Endothelial cell of umbilical vein (primary cell): ENCODE measurements around the gene SDC1.

Experiments used
- CTCF ChIP-seq, 2 donors: IDR thresholded peaks; 1 replicate in 1 of 2; 2 replicates in 1 of 2; pipeline ENCODE4 v1.5.1; 2011; ENCODE audit warnings: low read length in 2 of 2, mild to moderate bottlenecking in 2 of 2, moderate library complexity in 2 of 2, control low read depth in 1 of 2, inconsistent platforms in 1 of 2, low read depth in 1 of 2; ENCODE audit not compliant: insufficient read depth in 1 of 2; ENCODE audit errors: extremely low read depth in 1 of 2
- EZH2 ChIP-seq: IDR thresholded peaks from 2 replicates; pipeline ENCODE4 v1.6.1; 2012; ENCODE audit warnings: borderline replicate concordance, low read depth, mild to moderate bottlenecking, moderate library complexity, low read length, inconsistent platforms; ENCODE audit not compliant: severe bottlenecking
- JUN ChIP-seq: IDR thresholded peaks from 2 replicates; pipeline ENCODE4 v1.6.1; 2011; ENCODE audit warnings: borderline replicate concordance, low read depth; ENCODE audit not compliant: insufficient read length, insufficient read depth
- POLR2A ChIP-seq: IDR thresholded peaks from 2 replicates; pipeline ENCODE4 v1.6.1; 2012; ENCODE audit warnings: low read depth, mild to moderate bottlenecking, control low read depth, low read length

GRCh38 chr2:20199633-20200270, 25.2 kb downstream of the SDC1 start:
- TF ChIP-seq CTCF (IDR thresholded peaks at IDR 0.05; ENCODE audit: extremely low read depth in 1 of 2, insufficient read depth in 1 of 2, low read depth in 1 of 2, low read length in 2 of 2) (no peak), POLR2A (no peak), EZH2 (no peak), JUN (no peak)
